Measurements from ENCODE around the gene CTU1. TPM values are rescaled to one million over a fixed set of nuclear protein-coding genes. Genes with fewer than 3 reads are reported as not detected.

Gene CTU1
- total RNA-seq, 4 donors from 2014 or later, result 7.1 to 14.2 (median 9.5) TPM

DNA sequence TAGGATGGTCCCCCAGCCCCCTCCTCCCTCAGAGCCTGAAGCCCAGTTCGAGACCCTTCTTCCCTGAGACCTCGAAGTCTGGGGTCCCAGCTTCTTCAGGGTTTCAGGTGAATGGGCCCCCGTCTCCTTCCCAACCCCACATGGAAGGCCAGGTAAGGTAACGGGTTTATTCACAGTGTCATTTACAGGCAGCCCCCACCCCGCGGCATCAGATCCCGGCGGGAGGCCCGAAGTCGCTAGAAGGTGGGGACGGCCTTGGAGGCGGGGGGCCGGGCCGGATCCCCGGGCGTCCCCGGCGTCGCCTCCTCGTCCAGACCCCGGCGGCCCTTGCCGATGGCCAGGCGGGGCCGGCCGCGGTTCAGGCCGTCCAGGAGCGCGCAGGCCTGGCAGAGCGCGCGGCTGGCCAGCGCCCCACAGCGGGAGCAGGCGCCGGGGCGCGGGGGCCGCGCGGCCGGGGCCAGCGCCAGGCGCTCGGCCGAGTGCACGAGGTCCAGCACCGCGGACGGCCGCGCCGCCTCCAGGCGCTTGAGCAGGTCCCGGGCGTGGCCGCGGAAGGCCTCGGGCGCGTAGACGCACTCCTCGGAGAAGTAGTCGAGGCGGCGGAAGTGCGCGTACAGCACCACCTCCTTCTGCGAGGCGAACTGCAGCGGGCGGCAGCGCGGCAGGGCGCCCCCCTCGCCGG is 9.7 kb downstream of the CTU1 start:
- DNase-seq (ENCODE audit: low spot score), result no peak
- peak; percentile 79 for ATAC-seq (ENCODE audit: low FRiP score)
- TF ChIP-seq, protein P1, sequence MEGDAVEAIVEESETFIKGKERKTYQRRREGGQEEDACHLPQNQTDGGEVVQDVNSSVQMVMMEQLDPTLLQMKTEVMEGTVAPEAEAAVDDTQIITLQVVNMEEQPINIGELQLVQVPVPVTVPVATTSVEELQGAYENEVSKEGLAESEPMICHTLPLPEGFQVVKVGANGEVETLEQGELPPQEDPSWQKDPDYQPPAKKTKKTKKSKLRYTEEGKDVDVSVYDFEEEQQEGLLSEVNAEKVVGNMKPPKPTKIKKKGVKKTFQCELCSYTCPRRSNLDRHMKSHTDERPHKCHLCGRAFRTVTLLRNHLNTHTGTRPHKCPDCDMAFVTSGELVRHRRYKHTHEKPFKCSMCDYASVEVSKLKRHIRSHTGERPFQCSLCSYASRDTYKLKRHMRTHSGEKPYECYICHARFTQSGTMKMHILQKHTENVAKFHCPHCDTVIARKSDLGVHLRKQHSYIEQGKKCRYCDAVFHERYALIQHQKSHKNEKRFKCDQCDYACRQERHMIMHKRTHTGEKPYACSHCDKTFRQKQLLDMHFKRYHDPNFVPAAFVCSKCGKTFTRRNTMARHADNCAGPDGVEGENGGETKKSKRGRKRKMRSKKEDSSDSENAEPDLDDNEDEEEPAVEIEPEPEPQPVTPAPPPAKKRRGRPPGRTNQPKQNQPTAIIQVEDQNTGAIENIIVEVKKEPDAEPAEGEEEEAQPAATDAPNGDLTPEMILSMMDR (IDR thresholded peaks at IDR 0.05), result no peak

DNA sequence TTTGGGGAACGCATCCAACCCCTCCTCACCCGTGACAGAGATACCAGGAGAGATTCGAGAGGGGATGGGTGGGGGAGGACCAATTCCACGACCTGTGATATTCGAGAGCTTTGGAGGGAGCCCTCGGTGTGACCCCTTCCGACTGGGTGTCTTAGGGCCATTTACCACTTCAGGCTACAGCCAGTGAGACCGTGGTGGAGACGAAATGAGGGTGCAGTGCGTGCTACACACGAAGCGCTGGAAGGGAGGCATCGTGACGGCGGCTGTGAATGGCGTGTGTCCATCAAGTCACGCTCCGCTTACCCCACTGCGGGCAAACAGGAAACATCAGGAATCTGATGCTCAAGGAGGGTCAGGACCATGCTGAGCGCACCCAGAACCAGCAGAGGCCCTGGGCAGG is 10.4 kb downstream of the CTU1 start:
- ATAC-seq (ENCODE audit: low FRiP score) (no peak), DNase-seq (ENCODE audit: low spot score) (no peak)
- TF ChIP-seq, protein P1 (IDR thresholded peaks at IDR 0.05), result no peak

DNA sequence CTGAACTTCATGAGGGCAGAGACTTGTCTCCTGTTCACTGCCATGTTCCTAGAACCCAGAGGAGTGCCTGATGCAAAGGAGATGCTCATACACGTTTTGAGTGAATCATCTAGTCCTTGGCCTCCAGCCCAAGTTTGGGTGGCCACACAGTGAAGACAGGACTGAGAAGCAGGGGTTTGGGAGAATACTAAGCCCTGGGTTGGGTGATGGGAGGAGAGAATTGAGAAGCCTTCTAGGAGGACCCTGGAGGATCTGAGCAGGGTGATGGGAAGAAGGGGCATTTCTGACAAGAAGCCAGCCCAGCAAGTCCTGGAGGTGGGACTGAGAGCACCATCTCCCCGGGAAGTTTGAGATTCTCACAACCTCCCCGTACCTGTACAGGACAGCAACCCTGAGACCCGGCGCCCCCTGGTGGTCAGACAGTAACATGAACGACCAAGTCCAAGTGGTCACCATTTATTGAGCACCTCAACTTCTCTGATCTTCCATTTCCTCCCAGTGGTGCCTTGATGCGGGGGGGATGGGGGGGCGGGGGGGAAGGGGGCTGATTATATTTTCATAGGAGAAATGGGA is 11.0 kb downstream of the CTU1 start:
- peak; percentile 54 for DNase-seq (ENCODE audit: low spot score)
- ATAC-seq (ENCODE audit: low FRiP score), result peak; percentile 35
- TF ChIP-seq, protein P1 (IDR thresholded peaks at IDR 0.05), result peak in 1 of 3 donors; percentile 8

- no peak for ATAC-seq (ENCODE audit: low FRiP score)
- DNase-seq (ENCODE audit: low spot score), result no peak
- TF ChIP-seq, protein P1 (IDR thresholded peaks at IDR 0.05), result no peak
Measured at GRCh38 chr19:51096473-51097165, 11.6 kb downstream of the CTU1 start.

DNA sequence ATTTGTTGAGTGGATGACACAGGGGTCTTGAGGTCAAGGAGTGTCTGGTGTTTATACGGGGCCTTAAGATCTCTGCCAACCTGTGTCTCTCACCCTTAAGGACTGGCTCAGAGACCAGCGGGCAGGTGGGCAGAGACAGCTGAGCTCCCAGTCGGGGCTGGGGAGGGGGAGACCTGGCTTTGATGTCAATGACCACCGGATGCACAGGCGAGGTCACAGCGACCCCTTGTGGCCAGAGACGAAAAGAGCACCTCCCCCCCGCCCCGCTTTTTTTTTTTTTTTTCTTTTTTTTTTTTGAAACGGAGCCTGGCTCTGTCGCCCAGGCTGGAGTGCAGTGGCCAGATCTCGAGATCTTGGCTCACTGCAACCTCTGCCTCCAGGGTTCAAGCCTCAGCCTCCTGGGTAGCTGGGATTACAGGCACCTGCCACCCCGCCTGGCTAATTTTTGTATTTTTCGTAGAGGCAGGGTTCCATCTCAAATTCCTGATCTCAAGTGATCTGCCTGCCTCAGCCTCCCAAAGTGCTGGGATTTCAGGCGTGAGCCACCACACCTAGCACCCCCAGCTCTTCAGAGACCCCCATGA is 13.4 kb downstream of the CTU1 start:
- TF ChIP-seq, protein P1 (IDR thresholded peaks at IDR 0.05), result no peak
- DNase-seq (ENCODE audit: low spot score), result no peak
- ATAC-seq (ENCODE audit: low FRiP score), result no peak

DNA sequence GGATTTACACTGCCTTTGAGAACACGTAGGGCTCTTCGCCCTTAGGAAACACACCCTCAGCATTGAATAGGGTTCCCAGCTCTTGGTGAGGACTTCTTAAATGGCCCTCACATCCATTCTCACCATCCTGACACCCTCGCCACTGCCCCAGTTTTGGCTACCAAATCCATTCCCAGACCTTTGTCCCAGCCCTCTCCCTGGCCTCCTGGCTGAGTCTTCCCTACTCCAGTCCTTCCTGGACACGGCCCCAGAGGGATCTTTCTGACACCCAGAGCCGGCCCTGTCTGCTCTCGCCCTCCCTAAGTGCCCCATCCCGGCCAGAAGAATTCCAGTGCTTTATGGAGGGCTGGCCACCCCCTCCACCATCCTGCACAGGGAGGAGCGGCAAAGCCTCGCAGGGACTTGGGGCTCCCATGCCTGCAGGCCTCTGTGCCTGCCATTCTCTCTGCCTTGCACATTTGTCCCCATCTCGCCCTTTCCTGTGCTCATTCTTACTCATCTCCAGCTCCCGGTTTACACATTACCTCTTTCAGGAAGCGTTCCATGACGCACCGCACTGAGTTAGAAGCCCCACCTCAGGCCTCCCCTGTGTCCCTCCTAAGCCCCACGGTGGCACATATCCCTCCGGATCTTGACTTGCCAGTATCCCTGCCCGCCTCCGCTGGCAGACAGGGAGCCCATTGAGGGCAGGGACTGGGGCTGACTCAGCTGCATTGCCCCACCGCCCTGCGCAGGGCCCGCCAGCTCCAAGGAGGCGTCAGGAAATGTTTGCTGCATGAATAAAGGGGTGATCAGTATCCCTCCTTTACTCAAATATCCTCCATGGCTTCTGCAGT is 14.5 kb downstream of the CTU1 start:
- TF ChIP-seq, protein P1 (IDR thresholded peaks at IDR 0.05), result no peak
- ATAC-seq (ENCODE audit: low FRiP score) (no peak), DNase-seq (ENCODE audit: low spot score) (no peak)

All from omental fat pad (tissue), 4 donors.